ENCODE data around the gene ISLR2.

- TF ChIP-seq CTCF (IDR thresholded peaks at IDR 0.05) (no peak), POLR2A (IDR thresholded peaks at IDR 0.05) (no peak), POLR2AphosphoS5 (IDR thresholded peaks at IDR 0.05; ENCODE audit: insufficient read depth in 1 of 2, low read depth in 1 of 2) (peak in 1 of 2 donors; percentile 5)
Measured at GRCh38 chr15:74175271-74176191, 45.1 kb downstream of the ISLR2 start.

Measured in vagina (tissue), 2 donors.